GM19397 (cell line): ENCODE data around the gene SEC62.

Source experiments
- ATAC-seq: cut with Tn5 transposase; IDR thresholded peaks from one replicate; pipeline ENCODE4 v1.9.1; 2021; ENCODE audit warnings: mild to moderate bottlenecking, moderate library complexity; ENCODE audit not compliant: unreplicated experiment

SEC62 gene, protein sequence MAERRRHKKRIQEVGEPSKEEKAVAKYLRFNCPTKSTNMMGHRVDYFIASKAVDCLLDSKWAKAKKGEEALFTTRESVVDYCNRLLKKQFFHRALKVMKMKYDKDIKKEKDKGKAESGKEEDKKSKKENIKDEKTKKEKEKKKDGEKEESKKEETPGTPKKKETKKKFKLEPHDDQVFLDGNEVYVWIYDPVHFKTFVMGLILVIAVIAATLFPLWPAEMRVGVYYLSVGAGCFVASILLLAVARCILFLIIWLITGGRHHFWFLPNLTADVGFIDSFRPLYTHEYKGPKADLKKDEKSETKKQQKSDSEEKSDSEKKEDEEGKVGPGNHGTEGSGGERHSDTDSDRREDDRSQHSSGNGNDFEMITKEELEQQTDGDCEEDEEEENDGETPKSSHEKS

DNA sequence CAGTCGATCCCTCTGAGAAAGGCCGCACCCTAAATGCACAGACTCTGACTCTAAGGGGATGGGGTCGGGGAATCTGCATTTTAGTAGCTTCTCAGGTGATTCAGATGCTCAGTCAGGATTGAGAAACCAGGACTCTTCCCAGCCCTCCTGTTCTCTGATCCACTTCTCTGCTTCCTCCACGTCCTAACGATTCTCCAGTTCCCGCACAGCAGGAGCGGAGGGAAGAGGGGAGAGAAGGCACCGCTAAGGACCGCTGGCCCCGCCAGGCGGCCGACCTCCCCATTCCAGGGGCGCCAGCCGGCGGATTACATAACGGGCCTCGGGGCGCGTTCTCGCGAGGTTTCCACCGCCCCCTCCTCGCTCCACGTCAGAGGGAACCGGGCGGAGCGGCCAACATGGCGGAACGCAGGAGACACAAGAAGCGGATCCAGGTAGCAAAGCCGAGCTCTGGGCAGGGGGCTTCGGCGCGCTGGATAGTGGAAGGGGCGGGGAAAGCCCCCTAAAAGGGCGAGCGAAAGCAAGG, at the start of gene SEC62:
TSS of gene SEC62 (plus strand) at position 380 of the 523 bp plus-strand sequence. CDS start at position 396, 16 bp downstream.
- peak; percentile 90 for ATAC-seq

DNA sequence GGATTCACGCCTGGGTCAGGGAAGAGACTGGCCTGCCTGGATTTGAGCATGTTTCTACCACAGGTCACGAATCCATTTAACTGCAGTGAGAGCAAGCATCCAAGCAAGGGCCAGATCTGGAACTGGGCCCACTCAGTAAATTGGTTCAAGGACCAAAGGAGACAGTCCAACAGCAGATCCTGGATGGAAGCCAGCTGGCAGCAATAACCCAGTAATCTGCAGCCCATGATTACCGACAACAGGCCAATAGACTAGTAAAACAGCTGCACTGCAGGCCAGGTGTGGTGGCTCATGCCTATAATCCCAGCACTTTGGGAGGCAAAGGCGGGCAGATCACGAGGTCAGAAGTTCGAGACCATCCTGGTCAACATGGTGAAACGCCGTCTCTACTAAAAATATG, 43.4 kb upstream of the SEC62 start:
- no peak for ATAC-seq

GRCh38 chr3:169923831-169924230, 42.8 kb upstream of the SEC62 start:
- no peak for ATAC-seq

DNA sequence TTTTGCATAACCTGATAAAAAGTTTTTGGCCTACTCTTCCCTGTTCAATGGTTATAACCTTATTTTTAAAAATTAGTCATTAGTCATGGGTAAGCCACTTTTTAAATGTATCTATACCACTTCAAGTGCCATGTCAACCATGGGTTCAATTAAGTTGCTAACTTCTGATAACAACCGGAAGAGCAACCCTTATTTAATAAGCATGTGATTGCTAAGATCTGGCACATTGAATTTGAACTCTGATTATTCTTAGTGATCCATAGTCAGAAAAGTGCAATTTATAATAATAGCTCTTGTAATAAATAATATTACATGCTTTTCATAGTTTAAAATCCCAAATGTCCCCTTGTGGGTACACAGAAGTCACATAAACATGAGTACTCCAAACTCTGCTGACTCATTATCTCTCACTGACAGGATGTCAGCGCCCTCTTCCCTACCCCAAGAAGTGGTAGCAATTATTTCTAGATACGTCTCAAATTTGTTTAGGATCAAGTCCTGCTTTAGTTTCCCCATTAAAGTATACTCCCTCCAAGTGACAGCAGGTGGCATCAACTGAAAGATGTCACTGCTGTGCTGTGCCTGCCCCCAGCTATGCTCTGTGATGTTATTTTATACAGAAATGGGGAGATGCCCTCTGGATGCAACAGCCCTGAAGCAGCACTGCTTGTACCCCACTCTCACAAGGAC, 36.6 kb upstream of the SEC62 start:
- ATAC-seq = no peak

DNA sequence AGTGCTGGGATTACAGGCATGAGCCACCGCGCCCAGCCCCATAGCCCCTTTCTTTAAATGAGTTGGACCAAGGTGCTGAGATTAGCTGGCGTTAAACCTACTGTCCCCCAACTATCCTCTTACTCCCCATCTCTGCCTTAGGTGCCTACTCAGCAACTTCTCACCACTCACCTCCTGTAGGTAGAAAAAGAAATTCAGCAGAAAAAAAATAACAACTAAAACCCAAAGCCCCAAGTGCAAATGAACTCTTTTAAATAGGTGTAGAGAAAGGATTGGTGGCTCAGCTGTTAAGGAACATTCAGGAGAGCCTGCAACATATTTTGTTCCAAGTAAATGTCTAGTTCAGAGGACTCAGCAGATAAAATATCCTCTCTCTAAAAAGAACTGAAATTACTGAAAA, 35.8 kb upstream of the SEC62 start:
- ATAC-seq = no peak

GRCh38 chr3:169931747-169932520, 34.7 kb upstream of the SEC62 start:
- peak; percentile 90 for ATAC-seq

DNA sequence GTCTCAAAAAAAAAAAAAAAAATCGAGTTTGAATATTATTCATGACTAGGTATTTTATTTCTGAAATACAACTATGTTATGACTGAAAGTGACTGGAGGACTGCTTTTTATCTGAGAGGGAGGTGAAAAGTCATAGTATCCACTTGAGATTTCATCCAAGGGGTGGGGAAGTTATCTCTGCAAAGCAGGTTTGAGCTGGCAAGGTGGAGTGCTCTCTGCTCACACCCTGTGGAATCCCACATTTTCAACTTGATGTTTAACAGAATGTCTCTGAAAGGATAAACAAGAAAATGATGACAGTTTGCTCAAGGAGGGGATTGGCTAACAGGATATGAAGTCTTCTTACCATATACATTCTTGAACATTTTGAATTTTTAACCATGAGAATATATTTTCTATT, 27.3 kb upstream of the SEC62 start:
- ATAC-seq = no peak

- ATAC-seq = no peak
These were observed 26.9 kb upstream of the SEC62 start for GRCh38 chr3:169939751-169940150.

GRCh38 chr3:169940470-169941181, 26.0 kb upstream of the SEC62 start:
- ATAC-seq = peak; percentile 72

- ATAC-seq = peak; percentile 86
These were observed 21.3 kb upstream of the SEC62 start for GRCh38 chr3:169945313-169945712.

- no peak for ATAC-seq
These were observed 20.3 kb upstream of the SEC62 start for GRCh38 chr3:169946336-169946735.

DNA sequence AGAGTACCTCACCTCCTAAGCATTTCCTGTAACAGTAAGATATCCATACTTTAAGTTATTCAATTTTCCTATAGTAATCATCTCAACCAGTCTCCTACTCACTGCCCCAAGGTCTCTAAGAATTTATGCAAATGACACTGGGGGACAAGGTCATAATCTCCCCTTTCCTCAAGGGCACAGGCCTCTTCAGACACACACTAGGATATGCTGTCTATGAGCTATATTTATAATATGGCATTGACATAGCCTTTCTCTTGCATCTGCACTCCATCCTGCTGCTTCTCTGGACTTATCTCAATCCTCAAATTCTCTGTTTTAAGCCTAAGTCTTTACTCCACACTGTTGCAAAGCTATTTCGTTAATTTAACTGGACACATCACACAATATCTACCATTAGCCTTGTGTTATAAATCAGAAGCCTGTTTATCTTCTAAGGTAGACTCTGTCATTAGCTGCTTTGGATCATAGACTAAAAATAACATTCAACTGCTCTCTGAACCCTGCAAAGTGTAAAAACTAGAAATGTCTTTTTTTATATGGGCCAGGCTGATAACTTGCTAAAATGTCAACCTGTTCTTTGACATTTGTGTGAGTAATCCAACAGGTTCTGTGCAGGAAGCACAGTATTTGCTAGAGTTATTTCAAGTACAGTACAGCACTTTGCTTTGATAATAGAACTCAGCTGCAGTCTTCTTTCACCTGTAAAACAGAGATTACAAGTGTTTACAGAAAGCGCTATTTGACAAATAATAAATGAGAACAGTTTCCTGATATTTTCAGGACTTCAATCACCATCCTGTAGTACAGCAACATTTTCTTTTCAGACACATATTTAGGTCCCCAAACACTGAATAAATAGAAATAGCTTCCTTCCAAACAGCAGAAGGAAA, 17.8 kb upstream of the SEC62 start:
- ATAC-seq = no peak

GRCh38 chr3:169952045-169952444, 14.6 kb upstream of the SEC62 start:
- ATAC-seq = no peak

DNA sequence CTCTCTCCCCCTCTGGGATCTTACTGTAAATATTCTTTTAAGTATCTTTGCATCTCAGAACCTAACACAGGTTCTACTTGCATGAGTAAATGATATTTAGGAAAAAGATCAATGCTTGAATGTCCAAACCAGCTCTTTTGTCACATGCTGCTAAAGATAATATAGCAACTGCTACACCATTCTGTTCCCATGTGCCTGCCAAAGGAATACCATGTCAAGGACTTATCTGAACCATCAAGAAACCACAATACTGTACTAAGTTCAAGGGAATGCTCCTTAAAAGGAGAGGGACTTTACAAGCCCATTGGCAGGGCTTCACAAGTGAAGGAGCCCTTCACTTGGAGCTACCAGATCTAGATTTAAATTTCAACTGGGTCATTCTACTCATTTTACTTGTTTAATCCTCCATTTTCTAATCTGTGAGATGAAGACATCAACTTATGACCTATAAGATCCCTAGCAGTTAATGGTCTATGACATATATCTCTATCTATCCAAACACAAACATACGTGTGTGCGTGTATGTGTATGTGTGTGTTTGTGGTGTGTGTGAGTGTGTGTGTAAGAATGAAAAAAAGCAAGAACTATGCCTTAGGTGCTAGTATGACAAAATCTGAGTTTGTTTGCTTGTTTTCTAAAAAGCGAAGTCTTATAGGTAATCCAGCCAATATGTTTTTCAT, 13.0 kb upstream of the SEC62 start:
- ATAC-seq = no peak

GRCh38 chr3:169954142-169954756, 12.4 kb upstream of the SEC62 start:
- peak; percentile 69 for ATAC-seq

- ATAC-seq = no peak
These were observed 11.2 kb upstream of the SEC62 start for GRCh38 chr3:169955406-169955805.

DNA sequence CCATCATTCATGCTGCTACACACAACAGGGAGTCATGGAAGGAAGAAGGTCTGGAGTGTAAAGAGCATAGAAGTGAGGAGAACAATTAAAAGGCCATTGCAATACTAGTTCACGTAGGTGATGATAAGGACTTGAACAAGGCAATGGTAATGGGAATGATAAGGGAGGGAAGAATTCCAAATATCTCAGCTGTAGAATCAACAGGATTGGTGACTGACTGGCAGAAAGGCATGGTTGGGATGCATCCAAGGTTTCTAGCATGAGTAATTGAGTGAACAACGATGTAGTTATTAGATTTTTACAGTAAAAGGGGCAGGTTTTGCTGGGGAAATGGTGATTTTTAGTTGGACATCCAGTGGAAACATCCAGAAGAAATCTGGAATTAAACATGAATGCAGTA, 2.4 kb upstream of the SEC62 start:
- ATAC-seq = no peak

- ATAC-seq = peak; percentile 6
These were observed 812 bp upstream of the SEC62 start for GRCh38 chr3:169965562-169966427.
